K562 (cell line): Measurements from ENCODE around the gene HSDL2. TPM values are rescaled to one million over a fixed set of nuclear protein-coding genes. Genes with fewer than 3 reads are reported as not detected.
A peak's percentile ranks its signal among the peaks of the same experiment; 100 is the strongest.
"Not testable (repeated sequence)": the region's sequence is repeated elsewhere in the genome, so short reads cannot be mapped to it uniquely, and the experiment has no call there.

ENCODE experiments used
- ATAC-seq: fragments of 200-7000 bp; cut with Tn5 transposase; 3 replicates; pipeline ENCODE4 v1.9.1; 2020; ENCODE audit warnings: moderate library complexity
- BruUV-seq: library from RNA; stranded (reverse); fragments of 400-500 nt; replicated peaks from 2 replicates; lab custom pipeline; 2021; lab: Mats Ljungman, UMichigan
- CTCF ChIA-PET: fragments of 300-600 bp; formaldehyde crosslinking; extraction: SDS; loops from one replicate; lab custom pipeline; 2021; ENCODE audit warnings: low intra/inter-chr PET ratio; lab: Yijun Ruan, JAX
- POLR2A ChIA-PET: fragments of 300-600, 350-650 bp; sonication (Branson Sonifier 250); formaldehyde crosslinking; extraction: SDS; loops from one replicate; lab custom pipeline; 2021; ENCODE audit warnings: antibody characterized with exemption, inconsistent platforms; lab: Yijun Ruan, JAX
- DNase-seq, 4 experiments: peaks; one replicate each; pipeline versions ENCODE4 v3.0.0 to v3.0.0-alpha.2; 2011 to 2018; ENCODE audit warnings: low spot score in 3 of 4, mixed read lengths in 3 of 4; ENCODE audit errors: extremely low read depth in 1 of 4
- FAIRE-seq: peaks from 2 replicates; lab custom pipeline; 2011; peaks lifted over from hg19 to GRCh38; lab: Jason Lieb, UNC
- H2AFZ ChIP-seq: 2 replicates; pipeline ENCODE4 v1.6.0; 2011; ENCODE audit warnings: low read depth, low read length, control low read depth, inconsistent platforms
- H3K27ac ChIP-seq: fragments of 200-600 bp; 3 replicates; pipeline ENCODE4 v1.8.0; 2011; ENCODE audit warnings: low read depth, mild to moderate bottlenecking, control low read depth, inconsistent platforms, low read length, moderate library complexity, mixed read lengths; ENCODE audit errors: extremely low read depth
- H3K27me3 ChIP-seq, 2 experiments: fragments of 300-600 bp in 1 of 2; 2 replicates in 1 of 2; 3 replicates in 1 of 2; pipeline versions ENCODE4 v1.6.0 to v1.8.0; 2011; ENCODE audit warnings: inconsistent platforms in 2 of 2, low read length in 2 of 2, mild to moderate bottlenecking in 1 of 2, mixed read lengths in 1 of 2, moderate library complexity in 1 of 2; ENCODE audit not compliant: control insufficient read depth in 2 of 2, insufficient read depth in 2 of 2
- H3K36me3 ChIP-seq: fragments of 300-600 bp; 3 replicates; pipeline ENCODE4 v1.8.0; 2011; ENCODE audit warnings: mild to moderate bottlenecking, low read length, inconsistent platforms; ENCODE audit not compliant: control insufficient read depth, insufficient read depth
- H3K4me1 ChIP-seq, 2 experiments: fragments of 200-600 bp in 1 of 2; replicated peaks in 1 of 2; 2 replicates in 1 of 2; 3 replicates in 1 of 2; pipeline versions ENCODE4 v1.5.1 to v1.8.0; 2011; ENCODE audit warnings: inconsistent platforms in 2 of 2, low read length in 2 of 2, mild to moderate bottlenecking in 1 of 2, mixed read lengths in 1 of 2, moderate library complexity in 1 of 2; ENCODE audit not compliant: control insufficient read depth in 2 of 2, insufficient read depth in 2 of 2
- H3K4me2 ChIP-seq: 2 replicates; pipeline ENCODE4 v1.6.1; 2011; ENCODE audit warnings: low read length, control low read depth, inconsistent platforms, mixed read lengths; ENCODE audit not compliant: insufficient read depth
- H3K4me3 ChIP-seq: fragments of 200-600 bp; sonication (generic), shearing (Covaris generic); 2 replicates; pipeline ENCODE4 v1.5.1; 2016; ENCODE audit warnings: control low read depth, inconsistent platforms
- H3K79me2 ChIP-seq: fragments of 200-600 bp; 3 replicates; pipeline ENCODE4 v1.8.0; 2011; ENCODE audit warnings: low read length, inconsistent platforms; ENCODE audit not compliant: control insufficient read depth, insufficient read depth
- H3K9ac ChIP-seq, 2 experiments: 2 replicates each; pipeline versions ENCODE4 v1.6.0 to v1.6.1; 2011; ENCODE audit warnings: low read depth in 2 of 2, low read length in 2 of 2, control low read depth in 1 of 2, inconsistent platforms in 1 of 2, mild to moderate bottlenecking in 1 of 2, mixed read lengths in 1 of 2; ENCODE audit not compliant: insufficient read depth in 1 of 2
- H3K9me1 ChIP-seq: one replicate; pipeline ENCODE4 v1.6.0; 2011; ENCODE audit warnings: inconsistent platforms, mild to moderate bottlenecking, low read length, moderate library complexity; ENCODE audit not compliant: control insufficient read depth, insufficient read depth
- H3K9me3 ChIP-seq: replicated peaks from 2 replicates; pipeline ENCODE4 v1.5.1; 2011; ENCODE audit warnings: low read depth, low read length, inconsistent platforms; ENCODE audit not compliant: control insufficient read depth, insufficient read depth
- H4K20me1 ChIP-seq: replicated peaks from 2 replicates; pipeline ENCODE4 v1.6.1; 2011; ENCODE audit warnings: low read length, inconsistent platforms, mixed read lengths; ENCODE audit not compliant: control insufficient read depth, insufficient read depth
- MEIS2 ChIP-seq: fragments of 450-650 bp; IDR thresholded peaks from 2 replicates; pipeline ENCODE4 v1.6.1; 2014; ENCODE audit warnings: mild to moderate bottlenecking; ENCODE audit not compliant: partially characterized antibody
- RAD51 ChIP-seq: fragments of 450-650 bp; IDR thresholded peaks from 2 replicates; pipeline ENCODE4 v1.7.1; 2016; ENCODE audit warnings: low read depth, mild to moderate bottlenecking, borderline replicate concordance
- TFE3 ChIP-seq: fragments of 450-650 bp; formaldehyde crosslinking; IDR thresholded peaks from 2 replicates; pipeline ENCODE4 v1.4.0; 2020; ENCODE audit warnings: mild to moderate bottlenecking, mixed read lengths
- TOE1 ChIP-seq, 2 experiments: fragments of 450-650 bp in 1 of 2; sonication (generic) in 1 of 2; formaldehyde crosslinking in 1 of 2; IDR thresholded peaks; 2 replicates each; pipeline versions ENCODE4 v1.7.1 to v1.8.0; 2016 to 2022; ENCODE audit warnings: borderline replicate concordance in 2 of 2, mild to moderate bottlenecking in 2 of 2, antibody characterized with exemption in 1 of 2, inconsistent platforms in 1 of 2, low read depth in 1 of 2, missing genetic modification reagents in 1 of 2, moderate library complexity in 1 of 2
- USF2 ChIP-seq: sonication (generic); formaldehyde crosslinking; IDR thresholded peaks from 2 replicates; pipeline ENCODE4 v1.5.0; 2020; ENCODE audit warnings: missing genetic modification reagents
- WGBS: fragments of 100-300 bp; shearing (Covaris generic); methylation state at CpG from one replicate; pipeline ENCODE4 v1.1.6; 2016; ENCODE audit warnings: low coverage, mixed read lengths; ENCODE audit not compliant: insufficient coverage; ENCODE audit errors: missing lambda C conversion rate; 5-methylcytosine and 5-hydroxymethylcytosine counted together
- in situ Hi-C: fragments of 300-500 bp; cut with MboI; formaldehyde crosslinking; loops from 4 replicates; pipeline ENCODE4 v1.15.0; 2018; ENCODE audit warnings: inconsistent platforms, mixed read lengths
- intact Hi-C: fragments of 100-400 bp; cut with micrococcal nuclease; formaldehyde crosslinking; loops from 2 replicates; pipeline ENCODE4 v1.14.2; 2022
- polyA plus RNA-seq, 8 experiments: library from polyadenylated mRNA; depleted of rRNA in 4 of 8; stranded (reverse) in 5 of 8; unstranded in 3 of 8; fragments of >200 nt; fragmentation: Nextera tagmentation in 2 of 8; fragmentation: Illumina TruSeq in 1 of 8; extraction: Ambion mirVana in 2 of 8; extraction: Trizol in 1 of 8; gene quantifications; 2 replicates each; pipeline versions ENCODE4 v1.2.1 to v1.2.3, GENCODE V29; 2011 to 2014; ENCODE audit warnings: inconsistent platforms in 1 of 8, missing spikeins in 1 of 8
- total RNA-seq, 7 experiments: library from RNA; depleted of rRNA in 6 of 7; stranded (reverse); fragments of >200 nt in 6 of 7; fragmentation: Illumina TruSeq in 2 of 7; extraction: Trizol in 2 of 7; gene quantifications; 2 replicates each; pipeline versions ENCODE4 v1.2.1 to v1.2.3, GENCODE V29; 2011 to 2021; ENCODE audit warnings: low replicate concordance in 1 of 7

The HSDL2 gene
- total and polyA plus RNA-seq, 9 of the 15 experiments (the other 6 are each of a cell fraction or from before 2014, with no cell fraction given) = 22.8 to 74.1 (median 35.6) TPM

GRCh38 chr9:112373666-112374065, 6.2 kb upstream of the HSDL2 start:
- in situ Hi-C loops; H3K36me3 ChIP-seq; FAIRE-seq; H3K9me1 ChIP-seq; H4K20me1 ChIP-seq; H2AFZ ChIP-seq; H3K27ac ChIP-seq; DNase-seq; H3K27me3 ChIP-seq; CTCF ChIA-PET; H3K4me3 ChIP-seq; POLR2A ChIA-PET; H3K9me3 ChIP-seq; H3K9ac ChIP-seq; BruUV-seq; ATAC-seq; H3K4me2 ChIP-seq; TF ChIP-seq TOE1 (CRISPR knock-in tag; IDR thresholded peaks at IDR 0.05; ENCODE audit: borderline replicate concordance, low read depth): not testable (repeated sequence)
- 38% methylated on average over 2 of the region's 2 CpGs for WGBS
- H3K79me2 ChIP-seq = peaks cover 23% of the 10 kb centered on the region
- intact Hi-C loops = loop anchor here (10.0 kb wide), 2 partner anchors 59 to 421 kb away; no protein-coding TSS in a partner anchor
- peaks cover 4 to 18% of the 10 kb centered on the region in 2 experiments; a peak in 4 of 5 replicates for H3K4me1 ChIP-seq
- TF ChIP-seq MEIS2 = peak; percentile 17
- peak; percentile 36; the same call in 1 of the 2 replicates for TF ChIP-seq TOE1 (IDR thresholded peaks at IDR 0.05; ENCODE audit: borderline replicate concordance)
- TF ChIP-seq USF2 (CRISPR knock-in tag) = peak; percentile 30; the same call in 1 of the 2 replicates
- TF ChIP-seq RAD51 = peak; percentile 58
- peak; percentile 61 for TF ChIP-seq TFE3 (CRISPR knock-in tag)

- in situ Hi-C loops, H3K9ac ChIP-seq, POLR2A ChIA-PET, FAIRE-seq, H3K4me3 ChIP-seq, DNase-seq, ATAC-seq, H3K27ac ChIP-seq, H2AFZ ChIP-seq, CTCF ChIA-PET, H3K36me3 ChIP-seq, BruUV-seq, H3K9me3 ChIP-seq, H3K9me1 ChIP-seq, H3K27me3 ChIP-seq, H3K4me2 ChIP-seq, H4K20me1 ChIP-seq: not testable (repeated sequence)
- 91% methylated on average over 2 of the region's 2 CpGs for WGBS
- intact Hi-C loops = loop anchor here (10.0 kb wide), 2 partner anchors 59 to 421 kb away; no protein-coding TSS in a partner anchor
- peaks cover 28% of the 10 kb centered on the region for H3K79me2 ChIP-seq
- H3K4me1 ChIP-seq = peaks cover 4 to 18% of the 10 kb centered on the region in 2 experiments; a peak in 4 of 5 replicates
These were observed 5.7 kb upstream of the HSDL2 start for GRCh38 chr9:112374232-112374631.
